SK-N-SH treated with all-trans-retinoic acid at 6 μM for 48 hours (cell line): ENCODE data around the gene ADARB2.

Experiments
- ESRRG ChIP-seq: fragments of 250-450 bp; sonication (Bioruptor Pico); IDR thresholded peaks from 2 replicates; pipeline ENCODE4 v1.6.1; 2021; ENCODE audit warnings: mild to moderate bottlenecking
- GLIS3 ChIP-seq: fragments of 250-450 bp; sonication (Bioruptor Pico); IDR thresholded peaks from 2 replicates; pipeline ENCODE4 v1.5.0; 2020; ENCODE audit warnings: mild to moderate bottlenecking, moderate library complexity
- OSR1 ChIP-seq: fragments of 250-450 bp; sonication (Bioruptor Pico); IDR thresholded peaks from 2 replicates; pipeline ENCODE4 v1.8.0; 2022; ENCODE audit warnings: moderate library complexity, mild to moderate bottlenecking, inconsistent platforms
- PPARA ChIP-seq: fragments of 250-450 bp; sonication (Bioruptor Pico); IDR thresholded peaks from 2 replicates; pipeline ENCODE4 v1.5.0; 2020; ENCODE audit warnings: mild to moderate bottlenecking, borderline replicate concordance
- RARB ChIP-seq: fragments of 250-450 bp; sonication (Bioruptor Pico); IDR thresholded peaks from 2 replicates; pipeline ENCODE4 v1.8.0; 2021; ENCODE audit warnings: mild to moderate bottlenecking, moderate library complexity
- TOX ChIP-seq: fragments of 250-450 bp; sonication (Bioruptor Pico); IDR thresholded peaks from 2 replicates; pipeline ENCODE4 v1.8.0; 2021; ENCODE audit warnings: mild to moderate bottlenecking, moderate library complexity, borderline replicate concordance
- ZFP3 ChIP-seq: fragments of 250-450 bp; sonication (Bioruptor Pico); IDR thresholded peaks from 2 replicates; pipeline ENCODE4 v1.5.0; 2020; ENCODE audit warnings: mild to moderate bottlenecking, moderate library complexity
- ZNF70 ChIP-seq: fragments of 450-650 bp; formaldehyde crosslinking; IDR thresholded peaks from 2 replicates; pipeline ENCODE4 v1.5.0; 2020; ENCODE audit warnings: mild to moderate bottlenecking, moderate library complexity

- TF ChIP-seq GLIS3 (CRISPR knock-in tag) (no peak), OSR1 (CRISPR knock-in tag) (no peak), RARB (CRISPR knock-in tag) (no peak), ESRRG (no peak), ZFP3 (CRISPR knock-in tag) (no peak), PPARA (no peak), ZNF70 (CRISPR knock-in tag) (no peak), TOX (no peak)
Measured at GRCh38 chr10:1752153-1752552, 14.8 kb upstream of the ADARB2 start.
